ENCODE results near the gene CD300LD. TPM values are rescaled to one million over a fixed set of nuclear protein-coding genes. Genes with fewer than 3 reads are reported as not detected.
"Not testable (repeated sequence)": the region's sequence is repeated elsewhere in the genome, so short reads cannot be mapped to it uniquely, and the experiment has no call there.

Gene CD300LD
- total RNA-seq, 2 donors from 2014 or later, result not detected

- H3K4me3 Mint-ChIP-seq; ATAC-seq; H3K9me3 Mint-ChIP-seq; DNase-seq (ENCODE audit: low spot score); H3K36me3 Mint-ChIP-seq; H3K27ac Mint-ChIP-seq; H3K4me1 Mint-ChIP-seq (ENCODE audit: low read depth in 2 of 2): not testable (repeated sequence)
- H3K27me3 Mint-ChIP-seq, result peaks cover 11 to 13% of the 10 kb centered on the region in 2 donors
Measured at GRCh38 chr17:74558402-74558801, 33.7 kb downstream of the CD300LD start.

DNA sequence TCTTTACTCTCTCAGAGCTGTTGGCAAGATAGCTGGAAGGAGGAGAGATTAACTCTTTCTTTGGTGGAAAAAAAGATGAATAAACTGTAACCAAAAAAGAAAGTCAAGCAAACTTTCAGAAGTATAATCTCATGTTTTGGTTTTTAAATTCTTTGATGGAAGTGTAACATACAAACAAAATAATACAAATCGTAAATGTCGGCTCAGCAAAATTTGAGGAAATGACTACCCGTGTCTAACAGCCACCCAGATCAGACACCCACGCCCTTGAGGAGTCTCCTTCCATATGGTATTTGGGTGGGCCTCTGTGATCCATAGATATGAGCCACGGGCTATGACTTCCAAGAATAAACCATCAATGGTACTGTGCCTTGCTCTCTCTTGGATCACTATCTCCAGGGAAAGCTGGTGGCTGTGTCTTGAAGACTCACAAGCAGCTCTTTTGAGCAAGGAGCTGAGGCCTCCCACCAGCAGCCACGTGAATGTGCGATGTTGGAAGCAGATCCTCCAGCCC lies 36.6 kb downstream of the CD300LD start:
- Mint-ChIP-seq H3K4me3 (no peak overlapping the region), H3K27ac (no peak overlapping the region), H3K36me3 (no peaks in the 10 kb centered on the region), H3K4me1 (ENCODE audit: low read depth in 2 of 2) (peaks cover 2 to 7% of the 10 kb centered on the region in 2 donors), H3K9me3 (no peaks in the 10 kb centered on the region), H3K27me3 (peaks cover 5 to 8% of the 10 kb centered on the region in 2 donors)
- no peak for ATAC-seq
- DNase-seq (ENCODE audit: low spot score), result no peak

- Mint-ChIP-seq H3K9me3 (no peaks in the 10 kb centered on the region), H3K27ac (no peak overlapping the region), H3K4me1 (ENCODE audit: low read depth in 2 of 2) (peaks cover 2 to 7% of the 10 kb centered on the region in 2 donors), H3K4me3 (no peak overlapping the region), H3K36me3 (no peaks in the 10 kb centered on the region), H3K27me3 (peaks cover 5 to 8% of the 10 kb centered on the region in 2 donors)
- ATAC-seq, result no peak
- no peak for DNase-seq (ENCODE audit: low spot score)
Measured at GRCh38 chr17:74554909-74555308, 37.2 kb downstream of the CD300LD start.

DNA sequence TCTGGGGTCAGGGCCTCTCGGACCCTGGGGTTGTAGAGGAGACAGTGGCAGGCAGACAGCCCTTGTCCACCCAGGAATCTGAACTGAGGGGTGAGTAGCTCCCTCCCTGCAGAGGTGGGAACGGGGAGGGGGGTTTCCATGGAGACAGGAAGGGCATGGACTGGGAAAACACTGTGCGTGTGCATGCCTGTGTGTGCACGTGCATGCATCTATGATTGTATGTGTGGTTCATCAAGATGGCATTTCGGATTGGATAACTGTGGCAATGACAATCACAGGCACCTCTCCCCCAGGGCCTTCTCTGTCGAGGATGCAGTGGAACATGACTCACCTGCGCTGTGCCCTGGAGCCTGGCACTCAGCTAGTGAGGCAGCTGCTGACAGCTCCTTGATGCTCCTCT lies 40.0 kb downstream of the CD300LD start:
- Mint-ChIP-seq H3K36me3 (no peaks in the 10 kb centered on the region), H3K27me3 (peaks cover 5% of the 10 kb centered on the region in 2 donors), H3K4me1 (ENCODE audit: low read depth in 2 of 2) (peaks cover 12 to 15% of the 10 kb centered on the region in 2 donors), H3K4me3 (no peak overlapping the region), H3K9me3 (no peaks in the 10 kb centered on the region), H3K27ac (no peak overlapping the region)
- ATAC-seq (no peak), DNase-seq (ENCODE audit: low spot score) (no peak)

DNA sequence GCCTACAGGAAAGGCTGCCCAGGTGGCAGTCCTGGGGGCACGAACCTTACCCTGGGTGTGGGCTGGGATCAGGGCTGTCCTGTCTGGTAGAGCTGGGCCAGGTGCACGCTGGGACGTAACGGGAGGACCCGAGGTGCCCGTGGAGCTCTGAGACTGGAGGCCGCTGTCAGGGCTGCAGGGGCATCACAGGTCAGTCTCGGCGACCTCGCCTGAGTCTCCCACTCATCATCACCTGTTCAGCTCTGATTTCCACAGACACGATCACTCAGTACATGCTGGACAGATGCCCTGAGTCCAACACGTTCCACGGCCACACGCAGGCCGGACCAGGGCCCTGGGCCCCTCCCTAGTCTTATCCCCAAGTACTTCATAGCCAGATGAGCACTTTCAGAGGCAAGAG lies 41.5 kb downstream of the CD300LD start:
- Mint-ChIP-seq H3K4me1 (ENCODE audit: low read depth in 2 of 2) (peaks cover 21 to 24% of the 10 kb centered on the region in 2 donors), H3K4me3 (no peak overlapping the region), H3K36me3 (no peaks in the 10 kb centered on the region), H3K27ac (no peak overlapping the region), H3K9me3 (no peaks in the 10 kb centered on the region), H3K27me3 (peaks cover 5% of the 10 kb centered on the region in 2 donors)
- DNase-seq (ENCODE audit: low spot score), result no peak
- ATAC-seq, result no peak

DNA sequence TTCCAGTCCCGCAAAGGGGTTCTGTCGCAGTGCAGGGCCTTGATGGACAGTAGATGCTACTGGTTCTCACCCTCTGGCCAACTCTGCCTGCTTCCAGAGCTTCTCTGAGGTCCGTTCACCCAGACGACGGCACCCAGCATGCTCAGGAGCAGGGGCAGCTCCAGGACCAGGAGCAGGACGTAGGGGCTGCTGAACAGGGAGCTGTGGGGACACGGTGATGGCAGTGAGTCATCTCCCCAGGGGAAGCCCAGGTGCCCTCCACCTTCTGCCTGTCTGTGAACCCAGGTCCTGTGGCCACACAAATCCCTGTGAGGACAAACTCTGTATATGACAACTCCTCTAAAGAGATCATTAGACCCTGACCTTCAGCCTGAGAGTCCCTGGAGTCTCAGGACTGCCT lies 42.7 kb downstream of the CD300LD start:
- peaks cover 32 to 34% of the 10 kb centered on the region in 2 donors for H3K4me1 Mint-ChIP-seq (ENCODE audit: low read depth in 2 of 2)
- peaks cover 5% of the 10 kb centered on the region in 2 donors for H3K27me3 Mint-ChIP-seq
- H3K27ac Mint-ChIP-seq, result no peak overlapping the region
- no peaks in the 10 kb centered on the region for H3K9me3 Mint-ChIP-seq
- ATAC-seq (no peak), DNase-seq (ENCODE audit: low spot score) (no peak)
- H3K36me3 Mint-ChIP-seq, result no peaks in the 10 kb centered on the region
- H3K4me3 Mint-ChIP-seq, result no peak overlapping the region

DNA sequence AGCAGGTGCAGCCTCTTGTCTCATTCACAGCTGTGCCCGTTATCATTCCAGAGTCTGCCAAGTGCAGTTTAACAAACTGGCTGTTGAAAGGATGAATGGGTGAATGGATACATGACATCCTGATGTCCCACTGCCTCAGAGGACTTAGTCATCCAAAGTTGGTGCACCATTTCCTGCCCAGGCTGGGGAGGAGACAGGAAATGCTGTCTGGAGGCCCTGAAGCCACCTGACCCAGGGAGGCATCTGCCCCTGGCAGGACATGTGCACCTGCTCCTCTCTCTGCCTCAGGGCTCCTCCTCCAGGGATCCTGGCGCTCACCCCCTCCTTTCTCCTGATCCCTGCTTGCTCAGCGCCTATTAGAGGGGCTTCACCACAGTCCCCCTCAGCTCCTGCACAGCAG lies 44.3 kb downstream of the CD300LD start:
- Mint-ChIP-seq H3K4me1 (ENCODE audit: low read depth in 2 of 2) (peaks cover 36 to 38% of the 10 kb centered on the region in 2 donors), H3K27me3 (peaks cover 2 to 5% of the 10 kb centered on the region in 2 donors), H3K9me3 (no peaks in the 10 kb centered on the region), H3K4me3 (peak overlapping the region; percentile 50), H3K36me3 (no peaks in the 10 kb centered on the region), H3K27ac (peak overlapping the region; percentile 48 to 62)
- DNase-seq (ENCODE audit: low spot score), result no peak
- ATAC-seq, result peak in 1 of 2 donors; percentile 13

GRCh38 chr17:74547264-74547663 lies 44.8 kb downstream of the CD300LD start:
- H3K4me1 Mint-ChIP-seq (ENCODE audit: low read depth in 2 of 2), result peaks cover 36 to 38% of the 10 kb centered on the region in 2 donors
- H3K4me3 Mint-ChIP-seq, result peak overlapping the region; percentile 50
- peak overlapping the region; percentile 48 to 62 for H3K27ac Mint-ChIP-seq

GRCh38 chr17:74546586-74546985 lies 45.5 kb downstream of the CD300LD start:
- no peak for ATAC-seq
- Mint-ChIP-seq H3K4me3 (no peak overlapping the region), H3K4me1 (ENCODE audit: low read depth in 2 of 2) (peaks cover 36 to 38% of the 10 kb centered on the region in 2 donors), H3K36me3 (no peaks in the 10 kb centered on the region), H3K27me3 (peaks cover 0 to 4% of the 10 kb centered on the region in 2 donors), H3K9me3 (no peaks in the 10 kb centered on the region), H3K27ac (peak overlapping the region in 1 of 2 donors; percentile 65)
- DNase-seq (ENCODE audit: low spot score), result no peak

More at GRCh38 chr17:74547264-74547663, 44.8 kb downstream of the CD300LD start:
- peaks cover 0 to 5% of the 10 kb centered on the region in 2 donors for H3K27me3 Mint-ChIP-seq
- DNase-seq (ENCODE audit: low spot score) (no peak), ATAC-seq (no peak)
- H3K9me3 Mint-ChIP-seq, result no peaks in the 10 kb centered on the region
- H3K36me3 Mint-ChIP-seq, result no peaks in the 10 kb centered on the region

- Mint-ChIP-seq H3K9me3 (no peaks in the 10 kb centered on the region), H3K4me1 (ENCODE audit: low read depth in 2 of 2) (peaks cover 34 to 38% of the 10 kb centered on the region in 2 donors), H3K36me3 (no peaks in the 10 kb centered on the region), H3K27me3 (no peaks in the 10 kb centered on the region), H3K4me3 (peak within 1 kb of the TSS; percentile 61), H3K27ac (peak within 1 kb of the TSS; percentile 53 to 65)
- DNase-seq (ENCODE audit: low spot score) (no peak), ATAC-seq (peak; percentile 77 to 82)
Measured at GRCh38 chr17:74545843-74546230, 46.2 kb downstream of the CD300LD start, which contains the start of gene CD300C. Gene CD300C, minus strand, starts transcription at chr17:74546115. Its CDS starts 333 bp downstream, at chr17:74545782.

DNA sequence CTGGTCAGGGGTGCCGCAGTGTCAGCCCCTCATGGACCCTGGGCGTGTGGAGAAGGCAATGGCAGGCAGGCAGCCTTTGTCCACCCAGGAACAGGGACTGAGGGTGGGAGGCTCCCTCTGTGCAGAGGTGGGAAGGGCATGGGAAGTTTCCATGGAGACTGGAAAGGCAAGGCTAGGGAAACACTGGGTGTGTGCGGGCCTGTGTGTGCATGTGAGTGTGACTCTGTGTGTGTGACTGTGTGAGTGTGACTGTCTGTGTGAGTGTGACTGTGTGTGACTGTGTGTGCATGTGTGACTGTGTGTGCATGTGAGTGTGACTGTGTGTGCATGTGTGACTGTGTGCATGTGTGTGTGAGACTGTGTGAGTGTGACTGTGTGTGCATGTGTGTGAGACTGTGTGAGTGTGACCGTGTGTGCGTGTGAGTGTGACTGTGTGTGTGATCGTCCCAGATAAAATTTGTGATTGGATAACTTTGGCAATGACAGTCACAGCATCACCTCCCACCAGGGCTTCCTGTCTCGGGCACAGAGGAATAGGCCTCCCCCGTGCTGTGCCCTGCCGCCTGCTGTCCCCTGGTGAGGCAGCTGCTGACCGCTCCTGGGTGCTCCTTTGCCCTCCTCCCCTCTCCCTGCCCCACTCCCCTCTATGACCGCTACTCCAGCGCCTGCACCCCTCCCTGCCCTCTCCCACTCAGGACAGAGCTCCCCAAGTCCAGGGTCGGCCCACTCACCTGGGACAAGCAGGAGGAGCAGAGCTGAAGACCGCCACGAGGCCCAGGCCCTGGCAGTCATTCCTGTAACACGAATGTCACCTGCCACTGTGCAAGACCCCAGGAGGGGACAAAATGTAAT lies 46.9 kb downstream of the CD300LD start:
- H3K9me3 Mint-ChIP-seq, result no peaks in the 10 kb centered on the region
- DNase-seq (ENCODE audit: low spot score), result no peak
- H3K27me3 Mint-ChIP-seq, result no peaks in the 10 kb centered on the region
- peak overlapping the region; percentile 61 for H3K4me3 Mint-ChIP-seq
- H3K27ac Mint-ChIP-seq, result peak overlapping the region; percentile 53 to 65
- no peaks in the 10 kb centered on the region for H3K36me3 Mint-ChIP-seq
- ATAC-seq, result peak in 1 of 2 donors; percentile 43
- H3K4me1 Mint-ChIP-seq (ENCODE audit: low read depth in 2 of 2), result peaks cover 34 to 38% of the 10 kb centered on the region in 2 donors

- no peaks in the 10 kb centered on the region for H3K9me3 Mint-ChIP-seq
- peaks cover 34 to 38% of the 10 kb centered on the region in 2 donors for H3K4me1 Mint-ChIP-seq (ENCODE audit: low read depth in 2 of 2)
- no peaks in the 10 kb centered on the region for H3K27me3 Mint-ChIP-seq
- H3K36me3 Mint-ChIP-seq, result no peaks in the 10 kb centered on the region
- ATAC-seq (no peak), DNase-seq (ENCODE audit: low spot score) (no peak)
- H3K27ac Mint-ChIP-seq, result peak overlapping the region in 1 of 2 donors; percentile 8
- no peak overlapping the region for H3K4me3 Mint-ChIP-seq
Measured at GRCh38 chr17:74543891-74544760, 48.0 kb downstream of the CD300LD start.

DNA sequence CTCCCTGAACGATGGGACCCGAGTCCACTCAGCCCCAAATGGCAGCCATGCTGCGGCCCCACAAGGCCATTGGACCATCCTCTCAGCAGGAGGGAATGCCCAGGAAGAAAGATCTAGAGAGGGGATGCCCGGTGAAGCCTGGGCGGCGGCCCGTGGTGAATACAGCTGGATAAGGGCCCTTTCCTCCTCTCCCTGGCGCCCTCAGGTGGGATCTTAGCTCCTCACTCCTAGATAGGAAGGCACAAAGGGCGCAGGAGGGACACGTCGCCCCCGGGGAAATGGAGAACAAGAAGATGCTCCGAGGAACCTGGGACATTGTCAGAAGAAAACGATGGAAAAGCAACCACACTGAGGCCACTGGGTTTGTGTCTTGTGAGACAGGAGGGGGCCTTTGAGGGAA lies 48.7 kb downstream of the CD300LD start:
- no peaks in the 10 kb centered on the region for H3K9me3 Mint-ChIP-seq
- no peaks in the 10 kb centered on the region for H3K27me3 Mint-ChIP-seq
- no peak for DNase-seq (ENCODE audit: low spot score)
- H3K27ac Mint-ChIP-seq, result peak overlapping the region in 1 of 2 donors; percentile 37
- H3K4me3 Mint-ChIP-seq, result no peak overlapping the region
- H3K36me3 Mint-ChIP-seq, result no peaks in the 10 kb centered on the region
- no peak for ATAC-seq
- H3K4me1 Mint-ChIP-seq (ENCODE audit: low read depth in 2 of 2), result peaks cover 32 to 38% of the 10 kb centered on the region in 2 donors
